Activated B cell treated with CpG ODN at 0.5 μM for 24 hours (primary cell): ENCODE results near the gene TEX35. TPM values are rescaled to one million over a fixed set of nuclear protein-coding genes. Genes with fewer than 3 reads are reported as not detected.
A peak's percentile ranks its signal among the peaks of the same experiment; 100 is the strongest.

Experiments used
- ATAC-seq: fragments of 200-7000 bp; cut with Tn5 transposase; one replicate; pipeline ENCODE4 v1.10.0; 2021; ENCODE audit warnings: low read depth, mild to moderate bottlenecking, moderate library complexity
- CTCF ChIA-PET: fragments of 350-600 bp; sonication (Branson Sonifier 250); formaldehyde crosslinking; loops from one replicate; lab custom pipeline; 2021; ENCODE audit warnings: antibody characterized with exemption; lab: Charles Lee
- POLR2A ChIA-PET: fragments of 350-600 bp; sonication (Branson Sonifier 250); formaldehyde crosslinking; loops from one replicate; lab custom pipeline; 2021; ENCODE audit warnings: antibody characterized with exemption; lab: Charles Lee
- DNase-seq: peaks from one replicate; pipeline ENCODE4 v3.0.0; 2022
- H3K27ac Mint-ChIP-seq: one replicate; pipeline ENCODE4 v1.8.0; 2020; ENCODE audit warnings: mixed read lengths
- H3K27me3 Mint-ChIP-seq: one replicate; pipeline ENCODE4 v1.8.0; 2021; ENCODE audit warnings: mixed read lengths
- H3K36me3 Mint-ChIP-seq: one replicate; pipeline ENCODE4 v1.8.0; 2021; ENCODE audit warnings: low read depth, mixed read lengths
- H3K4me1 Mint-ChIP-seq: one replicate; pipeline ENCODE4 v1.8.0; 2021; ENCODE audit warnings: mixed read lengths
- H3K4me3 Mint-ChIP-seq: one replicate; pipeline ENCODE4 v1.8.0; 2020; ENCODE audit warnings: mild to moderate bottlenecking, mixed read lengths
- H3K9me3 Mint-ChIP-seq: one replicate; pipeline ENCODE4 v1.8.0; 2020; ENCODE audit warnings: mixed read lengths
- intact Hi-C: fragments of 100-400 bp; cut with micrococcal nuclease; formaldehyde crosslinking; loops from one replicate; pipeline ENCODE4 v1.15.1; 2024
- total RNA-seq: library from RNA; stranded (reverse); gene quantifications from 2 replicates; pipeline ENCODE4 v1.2.3, GENCODE V29; 2022
- TF ChIP-seq, protein P1 (sequence below): fragments of 200-600 bp; IDR thresholded peaks from one replicate; pipeline ENCODE4 v1.8.0; 2022; ENCODE audit warnings: antibody characterized with exemption, mild to moderate bottlenecking

The TEX35 gene
- total RNA-seq, 1 donor from 2014 or later, result not detected

DNA sequence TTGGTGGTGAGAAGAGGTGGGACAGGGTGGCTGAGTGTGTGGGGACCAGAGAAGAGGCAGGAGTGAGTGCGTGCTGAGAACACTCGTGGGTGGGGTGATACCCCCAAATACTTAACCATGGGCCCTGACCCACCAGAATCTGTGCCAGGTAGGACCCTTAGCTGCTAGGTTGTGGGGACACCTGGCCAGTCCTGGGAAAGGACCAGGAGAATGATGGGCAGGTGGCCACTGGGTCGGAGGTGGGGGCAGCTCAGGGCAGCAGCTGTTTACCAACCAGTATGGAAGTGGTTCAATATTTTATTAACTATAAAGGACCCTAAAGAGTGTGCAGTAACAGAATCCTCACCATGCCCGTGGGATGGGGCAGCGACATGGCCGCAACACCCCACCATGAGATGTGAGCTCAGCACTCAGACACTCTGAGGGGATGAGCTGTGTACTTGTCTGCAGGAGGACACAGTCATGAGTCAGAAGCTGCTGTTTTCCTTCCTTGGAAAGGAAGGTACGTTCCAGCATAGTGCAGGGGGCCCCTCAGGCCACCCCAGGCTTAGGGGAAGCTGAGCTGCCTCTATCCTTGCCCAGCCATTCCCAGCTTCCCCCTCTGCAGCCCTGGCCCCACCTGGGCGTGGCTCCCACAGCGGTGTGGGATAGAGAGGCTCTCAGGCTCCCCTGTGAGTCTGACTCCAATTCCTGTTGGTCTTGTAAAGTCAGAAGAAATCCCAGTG, 25.4 kb downstream of the TEX35 start:
- intact Hi-C loops, result no loop called here
- peaks cover 8% of the 10 kb centered on the region for H3K4me1 Mint-ChIP-seq
- no peaks in the 10 kb centered on the region for H3K27me3 Mint-ChIP-seq
- ChIA-PET CTCF (interaction anchor here (8.5 kb wide), 1 partner anchor 466 kb away, joined by 100 read pairs; no protein-coding TSS in a partner anchor), POLR2A (no interaction called here)
- no peak overlapping the region for H3K4me3 Mint-ChIP-seq
- no peak overlapping the region for H3K27ac Mint-ChIP-seq
- no peak for DNase-seq
- TF ChIP-seq, protein P1, sequence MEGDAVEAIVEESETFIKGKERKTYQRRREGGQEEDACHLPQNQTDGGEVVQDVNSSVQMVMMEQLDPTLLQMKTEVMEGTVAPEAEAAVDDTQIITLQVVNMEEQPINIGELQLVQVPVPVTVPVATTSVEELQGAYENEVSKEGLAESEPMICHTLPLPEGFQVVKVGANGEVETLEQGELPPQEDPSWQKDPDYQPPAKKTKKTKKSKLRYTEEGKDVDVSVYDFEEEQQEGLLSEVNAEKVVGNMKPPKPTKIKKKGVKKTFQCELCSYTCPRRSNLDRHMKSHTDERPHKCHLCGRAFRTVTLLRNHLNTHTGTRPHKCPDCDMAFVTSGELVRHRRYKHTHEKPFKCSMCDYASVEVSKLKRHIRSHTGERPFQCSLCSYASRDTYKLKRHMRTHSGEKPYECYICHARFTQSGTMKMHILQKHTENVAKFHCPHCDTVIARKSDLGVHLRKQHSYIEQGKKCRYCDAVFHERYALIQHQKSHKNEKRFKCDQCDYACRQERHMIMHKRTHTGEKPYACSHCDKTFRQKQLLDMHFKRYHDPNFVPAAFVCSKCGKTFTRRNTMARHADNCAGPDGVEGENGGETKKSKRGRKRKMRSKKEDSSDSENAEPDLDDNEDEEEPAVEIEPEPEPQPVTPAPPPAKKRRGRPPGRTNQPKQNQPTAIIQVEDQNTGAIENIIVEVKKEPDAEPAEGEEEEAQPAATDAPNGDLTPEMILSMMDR, result no peak
- ATAC-seq, result no peak
- no peaks in the 10 kb centered on the region for H3K9me3 Mint-ChIP-seq
- H3K36me3 Mint-ChIP-seq, result peaks cover 8% of the 10 kb centered on the region

DNA sequence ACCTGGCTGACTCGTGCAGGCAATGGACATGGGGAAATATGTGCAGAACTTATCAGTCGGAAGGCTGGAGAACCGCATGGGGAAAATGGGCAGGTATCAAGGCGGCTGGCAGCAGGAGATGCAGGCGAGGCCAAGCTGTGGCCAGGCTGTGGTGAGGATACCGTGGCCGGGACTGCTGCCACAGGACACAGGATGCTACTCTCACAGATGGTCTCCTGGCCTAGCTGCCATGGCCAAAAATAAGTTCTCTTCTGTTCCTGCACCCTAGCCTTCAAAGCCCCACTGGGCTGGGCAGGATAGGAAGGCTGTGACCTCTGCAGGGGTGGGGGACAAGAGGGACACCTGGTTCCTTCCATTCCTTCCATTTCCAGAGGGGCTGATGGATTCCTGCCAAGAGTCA, 26.4 kb downstream of the TEX35 start:
- DNase-seq, result no peak
- peaks cover 18% of the 10 kb centered on the region for H3K4me1 Mint-ChIP-seq
- H3K27ac Mint-ChIP-seq, result peak overlapping the region; percentile 26
- TF ChIP-seq, protein P1, result no peak
- no peaks in the 10 kb centered on the region for H3K27me3 Mint-ChIP-seq
- H3K9me3 Mint-ChIP-seq, result no peaks in the 10 kb centered on the region
- ChIA-PET CTCF (interaction anchor here (8.5 kb wide), 1 partner anchor 465 kb away, joined by 100 read pairs; no protein-coding TSS in a partner anchor), POLR2A (no interaction called here)
- ATAC-seq, result no peak
- intact Hi-C loops, result no loop called here
- no peak overlapping the region for H3K4me3 Mint-ChIP-seq
- H3K36me3 Mint-ChIP-seq, result peaks cover 11% of the 10 kb centered on the region

DNA sequence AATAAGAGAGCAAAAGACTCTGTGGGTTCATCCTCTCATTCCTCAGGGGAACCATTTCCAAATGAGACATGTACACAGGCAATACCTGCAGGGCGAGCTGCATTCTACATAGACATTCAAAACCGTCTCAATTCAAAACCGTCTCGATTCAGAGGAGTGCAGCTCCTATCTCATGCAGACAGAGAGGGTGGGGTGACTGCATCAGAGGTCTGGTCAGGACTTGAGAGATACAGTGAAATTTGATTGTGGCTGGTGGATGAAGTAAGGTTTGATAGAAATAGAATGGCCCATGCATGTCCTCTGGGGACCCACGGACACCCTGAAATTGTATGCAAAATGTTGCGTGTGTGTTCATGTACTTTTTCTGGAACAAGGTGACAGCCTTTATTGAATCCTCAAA, 27.3 kb downstream of the TEX35 start:
- DNase-seq (no peak), ATAC-seq (no peak)
- H3K4me1 Mint-ChIP-seq, result peaks cover 27% of the 10 kb centered on the region
- intact Hi-C loops, result no loop called here
- TF ChIP-seq, protein P1, result no peak
- no peaks in the 10 kb centered on the region for H3K27me3 Mint-ChIP-seq
- peak overlapping the region; percentile 3 for H3K4me3 Mint-ChIP-seq
- CTCF ChIA-PET, result interaction anchor here (0.7 to 8.5 kb wide), 4 partner anchors 8 to 464 kb away, joined by 3 to 100 read pairs (median 8); no protein-coding TSS in a partner anchor
- POLR2A ChIA-PET, result no interaction called here
- H3K9me3 Mint-ChIP-seq, result no peaks in the 10 kb centered on the region
- peaks cover 19% of the 10 kb centered on the region for H3K36me3 Mint-ChIP-seq
- no peak overlapping the region for H3K27ac Mint-ChIP-seq

DNA sequence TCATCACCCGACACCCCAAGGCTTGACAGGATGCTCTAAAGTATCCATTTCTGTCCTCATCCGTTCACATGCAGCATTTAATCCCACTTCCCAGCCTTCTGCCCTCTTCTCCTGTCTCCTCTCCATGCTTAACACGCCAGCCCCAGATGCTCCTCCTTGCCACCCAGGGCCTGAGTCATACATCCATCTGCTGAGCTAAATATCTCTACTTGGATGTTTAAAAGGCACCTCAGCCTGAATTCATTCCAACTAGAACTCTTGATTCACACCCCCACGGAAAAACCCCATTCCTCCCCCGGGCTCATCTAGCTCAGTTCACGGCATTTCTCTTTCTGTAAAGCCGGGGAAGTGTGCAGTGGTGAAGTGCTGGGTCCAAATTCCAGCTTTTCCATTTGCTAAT, 27.7 kb downstream of the TEX35 start:
- ChIA-PET POLR2A (no interaction called here), CTCF (interaction anchor here (0.7 to 8.5 kb wide), 5 partner anchors 8 to 464 kb away, joined by 3 to 100 read pairs (median 10); no protein-coding TSS in a partner anchor)
- ATAC-seq (no peak), DNase-seq (no peak)
- no peaks in the 10 kb centered on the region for H3K9me3 Mint-ChIP-seq
- intact Hi-C loops, result no loop called here
- H3K36me3 Mint-ChIP-seq, result peaks cover 23% of the 10 kb centered on the region
- H3K27ac Mint-ChIP-seq, result no peak overlapping the region
- TF ChIP-seq, protein P1, result no peak
- no peak overlapping the region for H3K4me3 Mint-ChIP-seq
- no peaks in the 10 kb centered on the region for H3K27me3 Mint-ChIP-seq
- H3K4me1 Mint-ChIP-seq, result peaks cover 31% of the 10 kb centered on the region

DNA sequence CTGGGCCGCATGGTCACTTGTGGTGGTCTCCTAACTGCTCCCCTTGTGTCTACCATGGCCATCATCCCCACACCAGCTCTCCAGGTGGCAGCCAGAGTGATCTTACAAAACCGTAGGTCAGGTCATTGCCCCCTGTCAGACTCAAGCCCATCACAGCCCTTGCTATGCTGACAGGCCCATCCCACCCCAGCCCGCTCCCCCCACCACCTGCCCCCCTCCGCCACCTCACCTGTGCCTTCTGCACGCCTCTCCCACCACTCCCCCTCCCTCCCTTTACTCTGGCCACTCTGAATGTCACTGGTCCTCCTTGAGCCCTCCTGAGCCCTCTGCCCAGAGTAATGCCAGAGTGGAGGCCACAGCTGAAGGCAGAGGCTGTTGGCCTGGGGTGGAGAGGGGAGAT, 28.5 kb downstream of the TEX35 start:
- CTCF ChIA-PET, result interaction anchor here (1.9 to 8.5 kb wide), 5 partner anchors 9 to 463 kb away, joined by 6 to 100 read pairs (median 19); partner anchors contain the start of gene RALGPS2
- intact Hi-C loops, result no loop called here
- Mint-ChIP-seq H3K4me1 (peaks cover 38% of the 10 kb centered on the region), H3K36me3 (peaks cover 30% of the 10 kb centered on the region), H3K27me3 (no peaks in the 10 kb centered on the region), H3K27ac (no peak overlapping the region), H3K9me3 (no peaks in the 10 kb centered on the region), H3K4me3 (peak overlapping the region; percentile 97)
- TF ChIP-seq, protein P1, result no peak
- POLR2A ChIA-PET, result interaction anchor here (0.6 to 5.6 kb wide), 4 partner anchors 38 to 391 kb away, joined by 3 to 102 read pairs (median 40); partner anchors contain the start of gene RALGPS2
- ATAC-seq (no peak), DNase-seq (no peak)
